Mesothelial cell of epicardium (in vitro differentiated cells): ENCODE data around the gene PAGR1. TPM values are rescaled to one million over a fixed set of nuclear protein-coding genes. Genes with fewer than 3 reads are reported as not detected.
"Not testable (repeated sequence)": the region's sequence is repeated elsewhere in the genome, so short reads cannot be mapped to it uniquely, and the experiment has no call there.

Experiments used
- DNase-seq, 2 experiments: peaks; one replicate each; pipeline ENCODE4 v3.0.0; 2021; ENCODE audit warnings: low spot score in 2 of 2; ENCODE audit not compliant: unreplicated experiment in 2 of 2
- H3K27ac Mint-ChIP-seq: 2 replicates; pipeline ENCODE4 v1.8.0; 2021; ENCODE audit warnings: mixed read lengths
- H3K27me3 Mint-ChIP-seq: 2 replicates; pipeline ENCODE4 v1.8.0; 2021; ENCODE audit warnings: low read depth, mixed read lengths
- H3K36me3 Mint-ChIP-seq: 2 replicates; pipeline ENCODE4 v1.8.0; 2021; ENCODE audit warnings: mixed read lengths
- H3K4me1 Mint-ChIP-seq: 2 replicates; pipeline ENCODE4 v1.8.0; 2021; ENCODE audit warnings: mixed read lengths
- H3K4me3 Mint-ChIP-seq: 2 replicates; pipeline ENCODE4 v1.8.0; 2021; ENCODE audit warnings: mild to moderate bottlenecking, moderate library complexity, mixed read lengths
- H3K9me3 Mint-ChIP-seq: 2 replicates; pipeline ENCODE4 v1.8.0; 2021; ENCODE audit warnings: mixed read lengths
- CTCF ChIP-seq: fragments of 200-600 bp; sonication (generic); IDR thresholded peaks from one replicate; pipeline ENCODE4 v1.5.0; 2021; ENCODE audit warnings: antibody characterized with exemption; ENCODE audit not compliant: unreplicated experiment
- total RNA-seq: library from RNA; stranded (reverse); gene quantifications from 3 replicates; pipeline ENCODE4 v1.2.1, GENCODE V29; 2021

The PAGR1 gene
- total RNA-seq, 1 donor from 2014 or later, result 43.8 TPM

GRCh38 chr16:29864205-29864604, 48.3 kb downstream of the PAGR1 start:
- no peak for TF ChIP-seq CTCF
- H3K36me3 Mint-ChIP-seq, result peaks cover 5% of the 10 kb centered on the region

GRCh38 chr16:29868396-29869009, 52.6 kb downstream of the PAGR1 start:
- H3K27me3 Mint-ChIP-seq, result no peaks in the 10 kb centered on the region
- peaks cover under 1% of the 10 kb centered on the region for H3K4me1 Mint-ChIP-seq
- no peak overlapping the region for H3K27ac Mint-ChIP-seq
- H3K9me3 Mint-ChIP-seq, result no peaks in the 10 kb centered on the region
- no peak for DNase-seq
- H3K36me3 Mint-ChIP-seq, result peaks cover 2% of the 10 kb centered on the region
- no peak overlapping the region for H3K4me3 Mint-ChIP-seq
- TF ChIP-seq CTCF, result no peak

More at GRCh38 chr16:29864205-29864604, 48.3 kb downstream of the PAGR1 start:
- Mint-ChIP-seq H3K4me1 (peaks cover 9% of the 10 kb centered on the region), H3K27ac (no peak overlapping the region), H3K27me3 (no peaks in the 10 kb centered on the region), H3K4me3 (no peak overlapping the region), H3K9me3 (no peaks in the 10 kb centered on the region)
- DNase-seq, result no peak

GRCh38 chr16:29869067-29869466, 53.1 kb downstream of the PAGR1 start:
- H3K4me3 Mint-ChIP-seq, H3K27ac Mint-ChIP-seq, DNase-seq, H3K9me3 Mint-ChIP-seq, H3K4me1 Mint-ChIP-seq, H3K27me3 Mint-ChIP-seq, H3K36me3 Mint-ChIP-seq: not testable (repeated sequence)

Other genes with a start within 250 kb of the PAGR1 start
- 0.38 to 0.63 TPM (median 0.57 TPM) in 3 replicates for gene SPN, start 152.9 kb upstream of the PAGR1 start, total RNA-seq
- 326 to 330 TPM (median 328 TPM) in 3 replicates for gene QPRT, start 137.0 kb upstream of the PAGR1 start, total RNA-seq
- not detected in 3 replicates for gene C16orf54, start 70.2 kb upstream of the PAGR1 start, total RNA-seq
- gene ZG16, start 37.9 kb upstream of the PAGR1 start, total RNA-seq, result 0.11 to 0.20 TPM (median 0.20 TPM) in 3 replicates
- 72.6 to 78.3 TPM (median 76.9 TPM) in 3 replicates for gene KIF22, start 25.4 kb upstream of the PAGR1 start, total RNA-seq
- gene MAZ, start 9.6 kb upstream of the PAGR1 start, total RNA-seq, result 345 to 360 TPM (median 349 TPM) in 3 replicates
- gene PRRT2, start 4.0 kb upstream of the PAGR1 start, total RNA-seq, result 24.6 to 25.5 TPM (median 24.7 TPM) in 3 replicates
- 13.1 to 14.4 TPM (median 13.1 TPM) in 3 replicates for gene MVP, start 4.3 kb downstream of the PAGR1 start, total RNA-seq
- gene CDIPT, start 47.1 kb downstream of the PAGR1 start, total RNA-seq, result 49.7 to 51.7 TPM (median 49.7 TPM) in 3 replicates
- gene SEZ6L2, start 83.4 kb downstream of the PAGR1 start, total RNA-seq, result 28.8 to 30.4 TPM (median 29.1 TPM) in 3 replicates
- gene ASPHD1, start 84.3 kb downstream of the PAGR1 start, total RNA-seq, result 13.6 to 14.6 TPM (median 14.2 TPM) in 3 replicates
- gene KCTD13, start 110.1 kb downstream of the PAGR1 start, total RNA-seq, result 26.4 to 30.6 TPM (median 30.5 TPM) in 3 replicates
- 85.9 to 93.0 TPM (median 87.5 TPM) in 3 replicates for gene TMEM219, start 145.9 kb downstream of the PAGR1 start, total RNA-seq
- 47.3 to 51.3 TPM (median 48.3 TPM) in 3 replicates for gene TAOK2, start 157.7 kb downstream of the PAGR1 start, total RNA-seq
- 8.6 to 10.9 TPM (median 9.7 TPM) in 3 replicates for gene HIRIP3, start 179.5 kb downstream of the PAGR1 start, total RNA-seq
- 60.2 to 62.9 TPM (median 62.0 TPM) in 3 replicates for gene INO80E, start 180.1 kb downstream of the PAGR1 start, total RNA-seq
- 5.3 to 6.4 TPM (median 5.7 TPM) in 3 replicates for gene DOC2A, start 194.9 kb downstream of the PAGR1 start, total RNA-seq
- not detected in 3 replicates for gene C16orf92, start 207.0 kb downstream of the PAGR1 start, total RNA-seq
- 0.55 to 1.1 TPM (median 0.72 TPM) in 3 replicates for gene TLCD3B, start 215.1 kb downstream of the PAGR1 start, total RNA-seq
- gene ALDOA, start 249.6 kb downstream of the PAGR1 start, total RNA-seq, result 613 to 624 TPM (median 618 TPM) in 3 replicates